ENCODE results near the gene MEX3A. TPM values are rescaled to one million over a fixed set of nuclear protein-coding genes. Genes with fewer than 3 reads are reported as not detected.

The MEX3A gene
- total RNA-seq, 4 donors from 2014 or later, result under 0.01 to 1.2 (median 0.43) TPM

DNA sequence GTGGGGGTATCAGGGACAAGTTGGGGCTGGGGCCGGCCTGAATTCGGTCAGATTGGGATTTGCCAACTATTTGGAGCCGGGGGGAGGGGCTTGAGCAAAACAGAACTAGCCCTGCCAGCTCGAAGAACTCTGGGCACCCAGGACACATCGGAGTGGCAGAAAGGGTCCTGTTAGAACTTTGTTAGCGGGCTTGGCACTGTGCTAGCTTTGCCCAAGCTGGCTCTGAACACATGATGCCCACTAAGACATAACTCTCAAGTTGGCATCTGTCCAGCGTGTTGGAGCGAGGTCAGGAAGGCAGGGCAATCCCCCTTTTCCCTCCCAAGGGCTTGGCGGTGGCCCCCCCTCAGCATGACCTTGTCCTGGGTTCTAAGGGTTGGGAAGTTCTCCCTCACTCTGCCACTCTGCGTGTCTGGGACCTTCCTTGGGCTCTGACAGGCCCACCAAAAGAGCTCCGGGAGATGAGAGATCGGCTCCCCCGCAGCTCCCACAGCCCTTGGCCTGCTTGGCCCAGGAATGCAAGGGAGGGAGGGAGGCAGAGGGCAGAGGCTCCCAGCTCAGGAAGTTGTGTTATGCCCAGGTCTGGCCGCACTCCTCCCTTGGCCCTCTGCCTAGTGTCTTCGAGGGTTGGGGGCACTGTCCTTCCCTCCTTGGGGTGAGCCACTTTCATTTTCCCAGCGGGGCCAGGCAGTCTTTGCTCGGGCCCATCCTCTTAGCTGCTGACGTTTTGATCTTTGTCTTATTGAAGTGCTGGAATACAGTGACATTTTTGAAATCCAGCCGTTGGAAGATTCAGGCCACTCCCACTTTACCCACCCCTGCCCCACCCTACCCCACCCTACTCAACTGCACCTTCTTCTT, 33.5 kb upstream of the MEX3A start:
- Histone ChIP-seq H3K9me3 (no peaks in the 10 kb centered on the region), H3K4me3 (peak overlapping the region; percentile 85 to 94 (median 90)), H3K36me3 (no peaks in the 10 kb centered on the region), H3K4me1 (peaks cover 0 to 80% (median 50%) of the 10 kb centered on the region in 4 donors), H3K27ac (peak overlapping the region; percentile 92 to 98 (median 96)), H3K27me3 (no peaks in the 10 kb centered on the region)
- peak in 1 of 2 donors; percentile 68 for DNase-seq (ENCODE audit: low spot score in 2 of 2)
- 1 to 3% methylated on average over 16 to 19 of the region's 19 CpGs for WGBS, 2 donors
- no peak for TF ChIP-seq CTCF (IDR thresholded peaks at IDR 0.05)
- TF ChIP-seq EP300 (IDR thresholded peaks at IDR 0.05), result peak in 1 of 2 donors; percentile 73
- TF ChIP-seq POLR2A (IDR thresholded peaks at IDR 0.05), result peak in 1 of 2 donors; percentile 39

DNA sequence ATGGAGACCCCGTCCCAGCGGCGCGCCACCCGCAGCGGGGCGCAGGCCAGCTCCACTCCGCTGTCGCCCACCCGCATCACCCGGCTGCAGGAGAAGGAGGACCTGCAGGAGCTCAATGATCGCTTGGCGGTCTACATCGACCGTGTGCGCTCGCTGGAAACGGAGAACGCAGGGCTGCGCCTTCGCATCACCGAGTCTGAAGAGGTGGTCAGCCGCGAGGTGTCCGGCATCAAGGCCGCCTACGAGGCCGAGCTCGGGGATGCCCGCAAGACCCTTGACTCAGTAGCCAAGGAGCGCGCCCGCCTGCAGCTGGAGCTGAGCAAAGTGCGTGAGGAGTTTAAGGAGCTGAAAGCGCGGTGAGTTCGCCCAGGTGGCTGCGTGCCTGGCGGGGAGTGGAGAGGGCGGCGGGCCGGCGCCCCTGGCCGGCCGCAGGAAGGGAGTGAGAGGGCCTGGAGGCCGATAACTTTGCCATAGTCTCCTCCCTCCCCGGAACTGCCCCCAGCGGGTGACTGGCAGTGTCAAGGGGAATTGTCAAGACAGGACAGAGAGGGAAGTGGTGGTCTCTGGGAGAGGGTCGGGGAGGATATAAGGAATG, 32.8 kb upstream of the MEX3A start:
- no peak for DNase-seq (ENCODE audit: low spot score in 2 of 2)
- peak overlapping the region; percentile 85 to 94 (median 90) for H3K4me3 ChIP-seq
- H3K9me3 ChIP-seq, result no peaks in the 10 kb centered on the region
- no peaks in the 10 kb centered on the region for H3K27me3 ChIP-seq
- 0 to 1% methylated on average over 13 to 16 of the region's 49 CpGs for WGBS, 2 donors
- H3K27ac ChIP-seq, result peak overlapping the region; percentile 92 to 98 (median 96)
- TF ChIP-seq CTCF (IDR thresholded peaks at IDR 0.05) (no peak), EP300 (IDR thresholded peaks at IDR 0.05) (no peak), POLR2A (IDR thresholded peaks at IDR 0.05) (no peak)
- H3K4me1 ChIP-seq, result peaks cover 0 to 73% (median 42%) of the 10 kb centered on the region in 4 donors
- H3K36me3 ChIP-seq, result no peaks in the 10 kb centered on the region

DNA sequence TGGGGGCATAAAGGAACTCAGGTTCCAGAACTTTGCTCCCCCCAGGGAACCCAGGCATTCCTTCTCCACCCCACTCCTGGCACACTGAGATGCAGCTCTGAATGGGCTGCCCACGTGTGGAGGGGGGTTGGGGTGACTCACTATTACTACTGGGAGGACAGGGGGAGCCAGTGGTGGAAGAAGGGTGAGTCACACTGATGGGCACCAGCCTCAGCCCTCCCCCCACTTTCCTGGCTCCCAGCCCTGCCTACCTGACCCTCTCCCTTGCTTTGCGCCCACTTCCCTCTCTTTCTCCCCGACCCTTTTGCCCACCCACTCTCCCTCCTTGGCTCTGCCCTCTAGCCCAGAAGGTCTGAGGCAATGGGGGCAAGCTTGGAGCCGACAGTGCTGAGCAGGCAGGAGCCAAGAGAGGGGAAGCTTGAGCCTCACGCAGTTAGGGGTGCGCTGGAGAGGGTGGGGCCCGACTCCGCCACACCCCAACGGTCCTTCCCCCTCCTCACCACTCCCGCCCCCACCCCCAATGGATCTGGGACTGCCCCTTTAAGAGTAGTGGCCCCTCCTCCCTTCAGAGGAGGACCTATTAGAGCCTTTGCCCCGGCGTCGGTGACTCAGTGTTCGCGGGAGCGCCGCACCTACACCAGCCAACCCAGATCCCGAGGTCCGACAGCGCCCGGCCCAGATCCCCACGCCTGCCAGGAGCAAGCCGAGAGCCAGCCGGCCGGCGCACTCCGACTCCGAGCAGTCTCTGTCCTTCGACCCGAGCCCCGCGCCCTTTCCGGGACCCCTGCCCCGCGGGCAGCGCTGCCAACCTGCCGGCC, 32.0 kb upstream of the MEX3A start, which contains the start of gene LMNA:
LMNA (plus strand) TSS at position 611 of the 818 bp plus-strand sequence. CDS start 208 bp downstream, outside the sequence.
- TF ChIP-seq CTCF (IDR thresholded peaks at IDR 0.05) (peak in 2 of 5 experiments; percentile 18 to 28), POLR2A (IDR thresholded peaks at IDR 0.05) (peak; percentile 96 to 97), EP300 (IDR thresholded peaks at IDR 0.05) (peak; percentile 45 to 98)
- Histone ChIP-seq H3K4me1 (peaks cover 0 to 68% (median 35%) of the 10 kb centered on the region in 4 donors), H3K9me3 (no peaks in the 10 kb centered on the region), H3K27me3 (no peaks in the 10 kb centered on the region), H3K4me3 (peak within 1 kb of the TSS; percentile 85 to 94 (median 90)), H3K27ac (peak within 1 kb of the TSS; percentile 92 to 98 (median 96)), H3K36me3 (no peaks in the 10 kb centered on the region)
- 1% methylated on average over 8 to 23 of the region's 37 CpGs for WGBS, 2 donors
- DNase-seq (ENCODE audit: low spot score in 2 of 2), result peak; percentile 86 to 92

- Histone ChIP-seq H3K4me3 (peak overlapping the region in 2 of 4 donors; percentile 85 to 89), H3K9me3 (no peaks in the 10 kb centered on the region), H3K27me3 (no peaks in the 10 kb centered on the region), H3K27ac (peak overlapping the region; percentile 92 to 98 (median 96)), H3K36me3 (no peaks in the 10 kb centered on the region), H3K4me1 (peaks cover 0 to 68% (median 28%) of the 10 kb centered on the region in 4 donors)
- DNase-seq (ENCODE audit: low spot score in 2 of 2), result peak in 1 of 2 donors; percentile 4
- no peak for TF ChIP-seq CTCF (IDR thresholded peaks at IDR 0.05)
- no peak for TF ChIP-seq EP300 (IDR thresholded peaks at IDR 0.05)
- TF ChIP-seq POLR2A (IDR thresholded peaks at IDR 0.05), result no peak
- WGBS, 2 donors, result 31 to 35% methylated on average over 4 of the region's 4 CpGs
Measured at GRCh38 chr1:156113282-156113950, 31.2 kb upstream of the MEX3A start.

All from tibial nerve (tissue), 4 donors.